ENCODE measurements around the gene ALS2CL.
A peak's percentile ranks its signal among the peaks of the same experiment; 100 is the strongest.
"Not testable (repeated sequence)": the region's sequence is repeated elsewhere in the genome, so short reads cannot be mapped to it uniquely, and the experiment has no call there.

The ALS2CL gene

GRCh38 chr3:46707601-46708011 lies 14.1 kb upstream of the ALS2CL start:
- no peaks in the 10 kb centered on the region for H3K4me1 ChIP-seq (ENCODE audit: control insufficient read depth, low read depth, low read length)
- no peaks in the 10 kb centered on the region for H3K36me3 ChIP-seq (ENCODE audit: control insufficient read depth, low read depth, low read length)
- no peaks in the 10 kb centered on the region for H3K9me3 ChIP-seq (ENCODE audit: control insufficient read depth, low read depth, low read length)
- peaks cover 3% of the 10 kb centered on the region for H3K27me3 ChIP-seq (ENCODE audit: control insufficient read depth, insufficient read depth, low read length)
- H3K27ac ChIP-seq (ENCODE audit: low read length): no peak overlapping the region
- H3K4me3 ChIP-seq (ENCODE audit: low read length): no peak overlapping the region
- no peak overlapping the region for H3K9ac ChIP-seq (ENCODE audit: low read length)

- H3K4me1 ChIP-seq (ENCODE audit: control insufficient read depth, low read depth, low read length): no peaks in the 10 kb centered on the region
- H3K4me3 ChIP-seq (ENCODE audit: low read length): no peak overlapping the region
Observed at GRCh38 chr3:46706771-46707582, 13.5 kb upstream of the ALS2CL start.

GRCh38 chr3:46705751-46706552 lies 12.5 kb upstream of the ALS2CL start:
- Histone ChIP-seq H3K4me1 (ENCODE audit: control insufficient read depth, low read depth, low read length) (no peaks in the 10 kb centered on the region), H3K36me3 (ENCODE audit: control insufficient read depth, low read depth, low read length) (no peaks in the 10 kb centered on the region), H3K4me3 (ENCODE audit: low read length) (no peak overlapping the region), H3K27ac (ENCODE audit: low read length) (no peak overlapping the region), H3K9ac (ENCODE audit: low read length) (no peak overlapping the region), H3K27me3 (ENCODE audit: control insufficient read depth, insufficient read depth, low read length) (peaks cover 16% of the 10 kb centered on the region), H3K9me3 (ENCODE audit: control insufficient read depth, low read depth, low read length) (no peaks in the 10 kb centered on the region)

More at GRCh38 chr3:46706771-46707582, 13.5 kb upstream of the ALS2CL start:
- Histone ChIP-seq H3K27me3 (ENCODE audit: control insufficient read depth, insufficient read depth, low read length) (peaks cover 9% of the 10 kb centered on the region), H3K9ac (ENCODE audit: low read length) (no peak overlapping the region), H3K27ac (ENCODE audit: low read length) (no peak overlapping the region), H3K9me3 (ENCODE audit: control insufficient read depth, low read depth, low read length) (no peaks in the 10 kb centered on the region), H3K36me3 (ENCODE audit: control insufficient read depth, low read depth, low read length) (no peaks in the 10 kb centered on the region)

- H3K27ac ChIP-seq (ENCODE audit: low read length): no peak overlapping the region
- no peaks in the 10 kb centered on the region for H3K36me3 ChIP-seq (ENCODE audit: control insufficient read depth, low read depth, low read length)
- H3K27me3 ChIP-seq (ENCODE audit: control insufficient read depth, insufficient read depth, low read length): peaks cover 21% of the 10 kb centered on the region
- no peaks in the 10 kb centered on the region for H3K9me3 ChIP-seq (ENCODE audit: control insufficient read depth, low read depth, low read length)
- H3K9ac ChIP-seq (ENCODE audit: low read length): no peak overlapping the region
- H3K4me1 ChIP-seq (ENCODE audit: control insufficient read depth, low read depth, low read length): no peaks in the 10 kb centered on the region
- H3K4me3 ChIP-seq (ENCODE audit: low read length): no peak overlapping the region
Observed at GRCh38 chr3:46705022-46705530, 11.6 kb upstream of the ALS2CL start.

GRCh38 chr3:46704346-46704745 lies 10.9 kb upstream of the ALS2CL start:
- H3K27me3 ChIP-seq (ENCODE audit: control insufficient read depth, insufficient read depth, low read length): peaks cover 21% of the 10 kb centered on the region

GRCh38 chr3:46703013-46703520 lies 9.6 kb upstream of the ALS2CL start:
- H3K36me3 ChIP-seq (ENCODE audit: control insufficient read depth, low read depth, low read length): no peaks in the 10 kb centered on the region
- no peaks in the 10 kb centered on the region for H3K9me3 ChIP-seq (ENCODE audit: control insufficient read depth, low read depth, low read length)
- no peak overlapping the region for H3K27ac ChIP-seq (ENCODE audit: low read length)
- H3K4me1 ChIP-seq (ENCODE audit: control insufficient read depth, low read depth, low read length): no peaks in the 10 kb centered on the region
- H3K4me3 ChIP-seq (ENCODE audit: low read length): no peak overlapping the region
- H3K9ac ChIP-seq (ENCODE audit: low read length): no peak overlapping the region
- peaks cover 21% of the 10 kb centered on the region for H3K27me3 ChIP-seq (ENCODE audit: control insufficient read depth, insufficient read depth, low read length)

More at GRCh38 chr3:46704346-46704745, 10.9 kb upstream of the ALS2CL start:
- H3K9ac ChIP-seq (ENCODE audit: low read length); H3K27ac ChIP-seq (ENCODE audit: low read length); H3K9me3 ChIP-seq (ENCODE audit: control insufficient read depth, low read depth, low read length); H3K4me3 ChIP-seq (ENCODE audit: low read length); H3K4me1 ChIP-seq (ENCODE audit: control insufficient read depth, low read depth, low read length); H3K36me3 ChIP-seq (ENCODE audit: control insufficient read depth, low read depth, low read length): not testable (repeated sequence)

- Histone ChIP-seq H3K36me3 (ENCODE audit: control insufficient read depth, low read depth, low read length) (no peaks in the 10 kb centered on the region), H3K4me3 (ENCODE audit: low read length) (no peak overlapping the region), H3K27me3 (ENCODE audit: control insufficient read depth, insufficient read depth, low read length) (peaks cover 21% of the 10 kb centered on the region), H3K4me1 (ENCODE audit: control insufficient read depth, low read depth, low read length) (no peaks in the 10 kb centered on the region), H3K9me3 (ENCODE audit: control insufficient read depth, low read depth, low read length) (no peaks in the 10 kb centered on the region), H3K9ac (ENCODE audit: low read length) (no peak overlapping the region), H3K27ac (ENCODE audit: low read length) (no peak overlapping the region)
Observed at GRCh38 chr3:46702246-46703012, 8.9 kb upstream of the ALS2CL start.

GRCh38 chr3:46701181-46701939 lies 7.9 kb upstream of the ALS2CL start, which contains the start of gene TMIE:
Gene TMIE (plus strand): TSS chr3:46701392. CDS start chr3:46701488, 96 bp downstream.
- H3K4me3 ChIP-seq (ENCODE audit: low read length): peak within 1 kb of the TSS; percentile 43
- H3K4me1 ChIP-seq (ENCODE audit: control insufficient read depth, low read depth, low read length): no peaks in the 10 kb centered on the region
- H3K36me3 ChIP-seq (ENCODE audit: control insufficient read depth, low read depth, low read length): no peaks in the 10 kb centered on the region
- H3K9me3 ChIP-seq (ENCODE audit: control insufficient read depth, low read depth, low read length): no peaks in the 10 kb centered on the region
- no peak within 1 kb of the TSS for H3K9ac ChIP-seq (ENCODE audit: low read length)
- H3K27ac ChIP-seq (ENCODE audit: low read length): no peak within 1 kb of the TSS
- H3K27me3 ChIP-seq (ENCODE audit: control insufficient read depth, insufficient read depth, low read length): peaks cover 21% of the 10 kb centered on the region

- Histone ChIP-seq H3K36me3 (ENCODE audit: control insufficient read depth, low read depth, low read length) (no peaks in the 10 kb centered on the region), H3K27me3 (ENCODE audit: control insufficient read depth, insufficient read depth, low read length) (peaks cover 21% of the 10 kb centered on the region), H3K4me1 (ENCODE audit: control insufficient read depth, low read depth, low read length) (no peaks in the 10 kb centered on the region), H3K9ac (ENCODE audit: low read length) (no peak overlapping the region), H3K9me3 (ENCODE audit: control insufficient read depth, low read depth, low read length) (no peaks in the 10 kb centered on the region), H3K4me3 (ENCODE audit: low read length) (no peak overlapping the region), H3K27ac (ENCODE audit: low read length) (no peak overlapping the region)
Observed at GRCh38 chr3:46700772-46701171, 7.3 kb upstream of the ALS2CL start.

GRCh38 chr3:46699676-46700523 lies 6.4 kb upstream of the ALS2CL start:
- H3K9me3 ChIP-seq (ENCODE audit: control insufficient read depth, low read depth, low read length): no peaks in the 10 kb centered on the region
- H3K36me3 ChIP-seq (ENCODE audit: control insufficient read depth, low read depth, low read length): no peaks in the 10 kb centered on the region
- no peaks in the 10 kb centered on the region for H3K4me1 ChIP-seq (ENCODE audit: control insufficient read depth, low read depth, low read length)
- no peak overlapping the region for H3K9ac ChIP-seq (ENCODE audit: low read length)
- no peak overlapping the region for H3K27ac ChIP-seq (ENCODE audit: low read length)
- peaks cover 21% of the 10 kb centered on the region for H3K27me3 ChIP-seq (ENCODE audit: control insufficient read depth, insufficient read depth, low read length)
- no peak overlapping the region for H3K4me3 ChIP-seq (ENCODE audit: low read length)

Measured in iPS-18a (cell line).